Hypothalamus (tissue), 51 donors: ENCODE results near the gene CNOT6.
"Not testable (repeated sequence)": the region's sequence is repeated elsewhere in the genome, so short reads cannot be mapped to it uniquely, and the experiment has no call there.

ENCODE experiments used
- DNase-seq, 51 donors: peaks; one replicate each; lab custom pipeline; 2025; lab: John Stamatoyannopoulos, UW

Gene CNOT6

GRCh38 chr5:180470966-180471582, 23.1 kb upstream of the CNOT6 start:
- peak in 42 of 51 donors; percentile 5 to 73 (median 34) for DNase-seq

- no peak for DNase-seq
These were observed 22.3 kb upstream of the CNOT6 start for GRCh38 chr5:180471866-180472265.

GRCh38 chr5:180472269-180472668, 21.9 kb upstream of the CNOT6 start:
- DNase-seq = no peak

DNA sequence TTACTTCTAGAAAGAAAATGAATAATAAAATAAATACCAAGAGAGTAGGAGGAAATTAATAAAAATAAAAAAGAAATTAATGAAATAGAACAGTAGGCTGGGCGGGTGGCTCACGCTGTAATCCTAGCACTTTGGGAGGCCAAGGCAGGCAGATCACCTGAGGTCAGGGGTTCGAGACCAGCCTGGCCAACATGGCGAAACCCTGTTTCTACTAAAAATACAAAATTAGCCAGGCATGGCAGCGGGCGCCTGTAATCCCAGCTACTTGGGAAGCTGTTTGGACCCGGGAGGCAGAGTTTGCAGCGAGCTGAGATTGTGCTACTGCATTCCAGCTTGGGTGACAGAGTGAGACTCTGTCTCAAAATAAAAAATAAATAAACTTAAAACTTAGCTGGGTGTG, 20.8 kb upstream of the CNOT6 start:
- not testable (repeated sequence) for DNase-seq

DNA sequence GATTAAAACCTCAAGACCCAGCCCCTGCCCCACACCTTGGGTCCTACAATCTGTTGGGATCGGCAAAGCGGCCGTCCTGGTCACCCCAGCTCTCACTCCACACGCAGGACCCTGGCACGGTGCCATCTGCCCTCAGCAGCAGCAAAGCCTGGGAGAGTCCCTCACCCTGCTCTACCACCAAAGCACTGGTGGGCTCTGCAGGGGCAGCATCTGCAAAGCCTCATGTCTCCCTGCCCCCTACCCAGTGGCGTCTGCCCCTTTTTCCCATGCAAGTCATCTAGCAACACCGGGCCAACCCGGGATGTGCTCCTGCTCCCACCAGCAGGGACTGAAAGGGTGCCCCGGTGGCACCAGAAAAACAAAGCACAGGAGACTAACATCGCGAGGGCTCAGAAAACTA, 19.6 kb upstream of the CNOT6 start:
- peak in 1 of 51 donors; percentile 5 for DNase-seq

- DNase-seq = not testable (repeated sequence)
These were observed 18.1 kb upstream of the CNOT6 start for GRCh38 chr5:180475969-180476524.

DNA sequence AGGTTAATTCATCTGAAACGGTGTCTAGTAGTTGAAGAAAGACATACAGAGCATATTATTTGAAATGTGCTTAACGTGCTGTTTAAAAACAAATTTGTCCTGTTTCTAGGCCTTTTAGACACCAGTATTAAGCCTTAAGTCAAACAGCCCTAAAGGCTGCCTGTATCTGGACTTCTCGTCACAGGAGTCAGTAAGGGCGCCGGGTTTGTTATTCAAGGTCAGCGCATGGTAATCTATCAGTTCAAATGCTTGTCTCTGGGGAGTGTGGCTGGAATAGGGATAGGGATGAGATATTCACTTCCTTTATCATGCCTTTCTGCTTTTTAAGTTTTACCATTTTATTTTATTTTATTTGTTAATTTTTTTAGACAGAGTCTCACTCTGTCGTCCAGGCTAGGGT, 9.4 kb upstream of the CNOT6 start:
- DNase-seq = no peak

DNA sequence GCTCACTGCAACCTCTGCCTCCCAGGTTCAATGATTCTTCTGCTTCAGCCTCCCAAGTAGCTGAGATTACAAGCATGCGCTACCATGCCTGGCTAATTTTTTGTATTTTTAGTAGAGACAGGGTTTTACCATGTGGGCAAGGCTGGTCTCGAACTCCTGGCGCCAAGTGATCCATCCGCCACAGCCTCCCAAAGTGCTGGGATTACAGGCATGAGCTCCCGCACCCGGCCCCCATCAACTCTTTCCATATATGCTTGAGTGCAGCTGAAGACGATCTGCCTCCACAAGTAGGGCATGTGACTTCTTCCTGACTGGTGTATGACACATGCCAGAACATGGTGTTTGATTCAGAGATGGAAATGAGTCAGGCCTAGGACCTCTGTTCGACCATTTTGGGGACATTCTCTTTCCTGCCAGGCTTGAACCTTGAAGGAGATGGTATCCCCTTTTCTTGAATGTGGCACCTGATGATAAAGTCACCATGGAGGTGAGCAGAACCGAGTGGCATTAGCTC, 7.5 kb upstream of the CNOT6 start:
- no peak for DNase-seq

GRCh38 chr5:180487556-180487955, 6.6 kb upstream of the CNOT6 start:
- DNase-seq = no peak

DNA sequence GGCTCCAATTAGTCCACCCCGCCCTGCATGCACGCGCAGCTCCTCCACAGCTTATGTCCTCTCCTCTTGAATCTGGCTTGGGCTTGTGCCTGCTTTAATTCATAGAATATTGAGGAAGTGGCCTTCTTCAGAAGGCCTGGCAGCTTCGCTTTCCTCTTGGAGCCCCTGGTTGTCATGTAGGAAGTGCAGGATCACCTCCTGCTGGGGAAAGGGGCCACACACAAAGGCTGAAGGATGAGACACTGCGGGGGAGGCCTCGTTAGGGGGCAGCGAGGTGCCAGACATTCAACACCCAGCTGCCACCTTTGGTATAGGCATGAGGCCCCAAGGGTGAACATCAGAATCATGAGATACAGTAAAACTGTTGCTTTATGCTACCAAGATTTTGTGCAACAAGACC, 2.7 kb upstream of the CNOT6 start:
- no peak for DNase-seq

GRCh38 chr5:180492226-180492903, 1.8 kb upstream of the CNOT6 start:
- no peak for DNase-seq

DNA sequence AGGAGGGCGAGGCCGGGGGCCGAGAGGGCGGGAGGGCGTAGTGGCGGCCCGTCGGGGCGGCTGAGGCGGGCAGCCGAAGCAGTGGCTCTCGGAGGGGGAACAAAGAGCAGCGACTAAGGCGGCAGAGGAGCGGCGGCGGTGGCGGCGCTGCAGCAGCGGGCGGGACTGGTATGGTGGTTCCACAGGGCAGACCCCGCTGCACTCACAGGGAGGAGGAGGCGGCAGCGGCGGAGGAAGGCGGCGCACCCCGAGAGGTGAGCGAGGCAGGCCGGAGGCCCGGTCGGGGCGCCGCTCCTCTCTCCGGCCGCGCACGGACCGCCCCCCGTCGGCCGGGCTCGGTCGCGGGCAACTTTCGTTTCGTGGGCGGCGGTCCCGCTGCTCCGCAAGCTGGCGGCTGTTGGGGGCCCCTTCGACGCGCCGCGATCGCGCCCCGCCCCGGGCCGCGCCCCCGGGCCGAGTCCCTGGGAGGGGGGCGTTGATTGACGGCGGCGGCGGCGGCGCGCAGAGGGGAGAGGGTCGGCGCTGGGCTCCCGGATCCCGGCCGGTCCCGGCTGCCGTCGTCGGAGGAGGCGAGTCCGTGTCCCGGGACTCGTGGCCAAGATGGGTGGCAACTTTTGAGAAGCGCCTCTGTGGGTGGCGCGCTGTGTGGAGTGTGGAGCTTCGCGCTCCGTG, 467 bp downstream of the CNOT6 start:
- peak in 29 of 51 donors; percentile 8 to 68 (median 32) for DNase-seq

DNA sequence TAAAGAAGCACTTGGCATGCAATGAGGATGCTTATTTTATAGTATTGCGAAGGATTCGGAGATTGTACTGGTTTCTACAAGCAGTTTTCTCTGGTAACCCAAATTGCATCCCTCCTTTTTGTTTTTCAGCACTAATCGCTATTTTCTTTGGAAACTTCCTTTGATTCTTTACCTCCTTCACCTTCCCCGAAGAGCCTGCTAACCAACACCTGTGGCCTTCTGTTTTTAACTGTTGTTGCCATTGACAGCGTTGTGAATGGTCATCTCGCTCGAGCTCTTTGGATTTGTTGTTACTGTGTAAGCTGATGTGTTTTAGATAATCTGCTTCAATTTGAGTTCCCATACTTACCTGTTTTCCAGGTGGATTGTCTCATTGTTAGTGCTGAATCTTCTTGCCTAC, 1.1 kb downstream of the CNOT6 start:
- DNase-seq = peak in 1 of 51 donors; percentile 43

GRCh38 chr5:180495991-180496741, 2.0 kb downstream of the CNOT6 start:
- no peak for DNase-seq

DNA sequence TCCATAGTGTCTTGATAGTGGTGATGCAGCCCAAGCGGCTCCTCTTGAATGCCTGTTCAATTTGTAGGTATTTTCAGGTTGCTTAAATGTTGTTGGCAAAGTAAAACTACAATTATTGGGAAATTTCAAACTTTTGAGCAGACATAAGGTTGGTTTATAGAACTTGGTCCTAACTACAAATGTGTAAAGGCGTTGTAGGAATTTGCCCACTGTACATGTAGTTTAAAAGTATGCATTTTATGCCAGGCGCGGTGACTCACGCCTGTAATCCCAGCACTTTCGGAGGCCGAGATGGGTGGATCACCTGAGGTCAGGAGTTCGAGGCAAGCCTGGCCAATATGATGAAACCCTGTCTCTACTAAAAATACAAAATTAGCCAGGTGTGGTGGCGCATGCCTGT, 2.6 kb downstream of the CNOT6 start:
- not testable (repeated sequence) for DNase-seq

GRCh38 chr5:180497865-180498264, 3.7 kb downstream of the CNOT6 start:
- DNase-seq = not testable (repeated sequence)

DNA sequence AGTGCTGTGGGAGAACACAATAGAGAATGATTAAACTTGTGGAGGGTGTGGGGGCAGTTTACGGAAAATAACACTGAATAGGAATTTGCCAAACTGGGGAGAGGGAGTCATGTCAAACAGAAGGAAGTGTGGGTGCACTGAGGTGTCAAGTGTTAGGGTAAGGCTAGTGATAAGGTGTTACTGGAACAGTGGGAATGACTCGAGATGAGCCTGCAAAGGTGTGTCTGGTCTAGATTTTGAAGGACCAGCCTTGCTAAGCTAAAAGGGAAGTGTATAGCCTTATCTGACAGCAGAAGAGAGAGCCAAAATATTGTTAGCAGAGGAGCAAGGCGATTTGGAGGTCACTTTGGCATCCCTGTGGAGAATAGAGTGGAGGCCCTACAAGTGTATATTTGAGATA, 4.2 kb downstream of the CNOT6 start:
- no peak for DNase-seq

DNA sequence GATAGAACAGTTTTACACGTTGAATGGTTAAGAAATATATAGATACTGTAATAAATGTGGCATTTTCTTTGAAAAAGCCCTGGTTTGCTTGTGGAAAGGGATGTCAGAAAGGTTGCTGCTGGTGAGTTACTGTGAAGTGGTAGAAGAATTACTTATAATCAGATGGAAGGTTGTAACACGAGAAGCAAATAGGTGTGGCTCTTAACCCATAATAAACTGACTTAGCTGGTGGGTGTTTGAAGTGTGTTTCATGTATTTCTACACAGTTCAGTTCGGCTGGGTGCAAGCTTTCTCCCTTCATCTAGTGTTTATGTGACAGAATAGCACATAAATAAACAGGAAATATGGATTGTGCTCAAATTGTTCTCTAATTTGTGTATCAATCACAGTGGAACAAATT, 5.5 kb downstream of the CNOT6 start:
- no peak for DNase-seq

GRCh38 chr5:180500300-180500699, 6.1 kb downstream of the CNOT6 start:
- not testable (repeated sequence) for DNase-seq

DNA sequence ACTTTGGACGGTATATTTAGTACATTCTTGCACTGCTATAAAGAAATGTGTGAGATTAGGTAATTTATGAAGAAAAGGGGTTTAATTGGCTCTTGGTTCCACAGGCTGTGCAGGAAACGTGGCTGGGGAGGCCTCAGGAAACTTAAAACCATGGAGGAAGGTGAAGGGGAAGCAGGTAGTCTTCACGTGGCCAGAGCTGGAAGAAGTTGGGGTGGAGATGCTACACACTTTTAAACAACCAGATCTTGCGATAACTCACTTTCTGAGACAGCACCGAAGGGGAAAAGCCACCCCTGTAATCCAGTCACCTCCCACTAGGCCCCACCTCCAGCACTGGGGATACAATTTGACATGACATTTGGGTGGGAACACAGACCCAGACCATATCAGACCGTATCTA, 13.5 kb downstream of the CNOT6 start:
- DNase-seq = no peak

DNA sequence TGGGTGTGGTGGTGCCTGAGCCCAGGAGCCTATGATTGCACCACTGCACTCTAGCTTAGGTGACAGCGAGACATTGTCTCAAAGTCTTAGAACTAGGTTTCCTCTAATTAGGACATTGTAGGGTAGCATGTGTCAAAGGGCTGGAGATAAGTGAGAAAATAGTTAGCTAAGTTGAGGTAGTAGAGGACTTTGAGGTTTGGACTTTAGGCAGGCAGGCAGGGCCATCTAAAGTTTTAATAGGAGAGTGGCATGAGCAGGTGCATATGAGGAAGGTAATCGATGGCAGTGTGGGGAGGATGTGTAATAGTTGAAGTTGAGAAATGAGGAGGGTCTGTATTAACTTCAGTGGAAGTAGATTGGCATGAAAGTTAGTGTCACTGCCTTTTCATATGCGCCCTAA, 21.1 kb downstream of the CNOT6 start:
- no peak for DNase-seq
